GM12878 (cell line): ENCODE results near the gene DLG1. TPM values are rescaled to one million over a fixed set of nuclear protein-coding genes. Genes with fewer than 3 reads are reported as not detected.

Experiments used
- ATAC-seq: fragments of 200-7000 bp; cut with Tn5 transposase; 3 replicates; pipeline ENCODE4 v1.9.1; 2020; ENCODE audit warnings: mild to moderate bottlenecking, moderate library complexity
- BruUV-seq: library from RNA; stranded (reverse); fragments of 400-500 nt; replicated peaks from 2 replicates; lab custom pipeline; 2021; lab: Mats Ljungman, UMichigan
- CTCF ChIA-PET: fragments of 300-600 bp; sonication (Branson Sonifier 250); formaldehyde crosslinking; extraction: SDS; loops from one replicate; lab custom pipeline; 2021; ENCODE audit warnings: inconsistent platforms; lab: Yijun Ruan, JAX
- POLR2A ChIA-PET: fragments of 350-600 bp; formaldehyde crosslinking; extraction: SDS; loops from one replicate; lab custom pipeline; 2021; ENCODE audit warnings: inconsistent platforms; lab: Charles Lee
- RAD21 ChIA-PET: fragments of 300-600 bp; sonication (Branson Sonifier 250); formaldehyde crosslinking; loops from one replicate; lab custom pipeline; 2023; ENCODE audit warnings: antibody characterized with exemption; ENCODE audit not compliant: unreplicated experiment; lab: Charles Lee
- SMC1A ChIA-PET: fragments of 300-600 bp; sonication (Branson Sonifier 250); formaldehyde crosslinking; loops from one replicate; lab custom pipeline; 2023; ENCODE audit not compliant: unreplicated experiment, uncharacterized antibody; lab: Charles Lee
- DNase-seq: peaks from one replicate; pipeline ENCODE4 v3.0.0-alpha.2; 2011; ENCODE audit warnings: low read depth, low spot score
- FAIRE-seq: peaks from 3 replicates; lab custom pipeline; 2011; peaks lifted over from hg19 to GRCh38; lab: Jason Lieb, UNC
- H2AFZ ChIP-seq: 2 replicates; pipeline ENCODE4 v1.6.0; 2011; ENCODE audit warnings: low read depth, low read length, control low read depth; ENCODE audit not compliant: control insufficient read depth
- H3K27ac ChIP-seq: 2 replicates; pipeline ENCODE4 v1.5.1; 2011; ENCODE audit warnings: control low read depth; ENCODE audit not compliant: control insufficient read depth, insufficient read depth
- H3K27me3 ChIP-seq, 2 experiments: replicated peaks in 1 of 2; 2 replicates each; pipeline versions ENCODE4 v1.6.0 to v1.6.1; 2011; ENCODE audit warnings: low read length in 1 of 2; ENCODE audit not compliant: control insufficient read depth in 2 of 2, insufficient read depth in 2 of 2
- H3K36me3 ChIP-seq, 2 experiments: 2 replicates each; pipeline ENCODE4 v1.5.1; 2011; ENCODE audit warnings: low read length in 1 of 2; ENCODE audit not compliant: control insufficient read depth in 2 of 2, insufficient read depth in 2 of 2
- H3K4me1 ChIP-seq: 2 replicates; pipeline ENCODE4 v1.6.1; 2011; ENCODE audit warnings: mild to moderate bottlenecking, low read length, moderate library complexity, mixed read lengths; ENCODE audit not compliant: control insufficient read depth, insufficient read depth
- H3K4me2 ChIP-seq: 2 replicates; pipeline ENCODE4 v1.6.0; 2011; ENCODE audit warnings: control low read depth; ENCODE audit not compliant: control insufficient read depth, insufficient read depth
- H3K4me3 ChIP-seq: fragments of 200-600 bp; sonication (generic); 2 replicates; pipeline ENCODE4 v1.5.1; 2016
- H3K79me2 ChIP-seq: 2 replicates; pipeline ENCODE4 v1.6.0; 2011; ENCODE audit warnings: low read length; ENCODE audit not compliant: control insufficient read depth, insufficient read depth
- H3K9ac ChIP-seq: 2 replicates; pipeline ENCODE4 v1.8.0; 2011; ENCODE audit warnings: low read length, control low read depth, mixed read lengths; ENCODE audit not compliant: control insufficient read depth, insufficient read depth
- H3K9me3 ChIP-seq: replicated peaks from 3 replicates; pipeline ENCODE4 v1.5.1; 2011; ENCODE audit warnings: mild to moderate bottlenecking, low read length; ENCODE audit not compliant: control insufficient read depth, insufficient read depth
- H4K20me1 ChIP-seq: 2 replicates; pipeline ENCODE4 v1.6.0; 2011; ENCODE audit not compliant: control insufficient read depth, insufficient read depth
- CHD2 ChIP-seq: IDR thresholded peaks from 2 replicates; pipeline ENCODE4 v1.6.1; 2011; ENCODE audit warnings: low read depth, low read length, improper control_type of control experiment, borderline replicate concordance
- CREB1 ChIP-seq: IDR thresholded peaks from 2 replicates; pipeline ENCODE4 v1.6.1; 2012; ENCODE audit warnings: low read depth, mild to moderate bottlenecking, inconsistent platforms
- CREM ChIP-seq: IDR thresholded peaks from 2 replicates; pipeline ENCODE4 v1.6.1; 2014; ENCODE audit warnings: antibody characterized with exemption, low read depth
- ESRRA ChIP-seq: IDR thresholded peaks from 2 replicates; pipeline ENCODE4 v1.6.1; 2012; ENCODE audit warnings: mild to moderate bottlenecking, low read length, improper control_type of control experiment
- FOXK2 ChIP-seq: fragments of 450-650 bp; IDR thresholded peaks from 2 replicates; pipeline ENCODE4 v1.6.1; 2017; ENCODE audit warnings: mild to moderate bottlenecking, moderate library complexity
- IKZF2 ChIP-seq, 2 experiments: fragments of 450-650 bp; IDR thresholded peaks; 2 replicates each; pipeline ENCODE4 v1.6.1; 2017; ENCODE audit warnings: mild to moderate bottlenecking in 2 of 2, moderate library complexity in 2 of 2
- JUNB ChIP-seq: IDR thresholded peaks from 2 replicates; pipeline ENCODE4 v1.6.1; 2016; ENCODE audit warnings: antibody characterized with exemption, mild to moderate bottlenecking
- KAT2A ChIP-seq: conservative IDR thresholded peaks from 2 replicates; pipeline ENCODE4 v1.6.1; 2011; ENCODE audit warnings: low read depth, low read length; ENCODE audit not compliant: control insufficient read depth
- LARP7 ChIP-seq: fragments of 450-650 bp; IDR thresholded peaks from 2 replicates; pipeline ENCODE4 v1.6.1; 2017; ENCODE audit warnings: mild to moderate bottlenecking
- NFIC ChIP-seq: IDR thresholded peaks from 2 replicates; pipeline ENCODE4 v1.6.1; 2012; ENCODE audit warnings: low read depth, mild to moderate bottlenecking, inconsistent platforms, low read length, moderate library complexity
- NFYB ChIP-seq: IDR thresholded peaks from 2 replicates; pipeline ENCODE4 v1.6.1; 2011; ENCODE audit warnings: low read depth, mild to moderate bottlenecking, low read length, improper control_type of control experiment, moderate library complexity; ENCODE audit not compliant: insufficient read depth
- NR2C1 ChIP-seq: fragments of 450-650 bp; IDR thresholded peaks from 2 replicates; pipeline ENCODE4 v1.6.1; 2017; ENCODE audit warnings: antibody characterized with exemption, mild to moderate bottlenecking, moderate library complexity
- RUNX3 ChIP-seq: IDR thresholded peaks from 2 replicates; pipeline ENCODE4 v1.6.1; 2012; ENCODE audit warnings: low read length, inconsistent platforms
- ZNF217 ChIP-seq: fragments of 450-650 bp; IDR thresholded peaks from 2 replicates; pipeline ENCODE4 v1.6.1; 2017; ENCODE audit warnings: antibody characterized with exemption, mild to moderate bottlenecking
- WGBS: methylation state at CpG from one replicate; pipeline ENCODE4 v1.1.6; 2016; ENCODE audit warnings: low lambda C conversion rate; ENCODE audit not compliant: insufficient replicate concordance, insufficient coverage; ENCODE audit errors: missing lambda C conversion rate; 5-methylcytosine and 5-hydroxymethylcytosine counted together
- in situ Hi-C: fragments of 300-500 bp; cut with MboI; formaldehyde crosslinking; loops from 9 replicates; pipeline ENCODE4 v1.14.3; 2018; ENCODE audit warnings: mixed read lengths
- intact Hi-C: fragments of 100-400 bp; cut with micrococcal nuclease; formaldehyde crosslinking; loops from one replicate; pipeline ENCODE4 v1.14.2; 2022; ENCODE audit not compliant: unreplicated experiment
- polyA plus RNA-seq, 11 experiments: library from polyadenylated mRNA; depleted of rRNA in 4 of 11; unstranded in 6 of 11; stranded (reverse) in 5 of 11; fragments of >200 nt; fragmentation: Nextera tagmentation in 4 of 11; fragmentation: Illumina TruSeq in 1 of 11; extraction: Ambion mirVana in 4 of 11; extraction: Trizol in 1 of 11; gene quantifications; 1 replicate in 1 of 11; 2 replicates in 10 of 11; pipeline versions ENCODE4 v1.2.1 to v1.2.3, GENCODE V29; 2011 to 2016; ENCODE audit warnings: inconsistent platforms in 2 of 11, missing spikeins in 2 of 11, low read depth in 1 of 11
- total RNA-seq, 4 experiments: library from RNA; depleted of rRNA in 3 of 4; stranded (reverse); fragments of >200 nt in 3 of 4; fragmentation: Illumina TruSeq in 1 of 4; extraction: Trizol in 1 of 4; gene quantifications; 2 replicates each; pipeline versions ENCODE4 v1.2.1 to v1.2.3, GENCODE V29; 2013 to 2021
- TF ChIP-seq, protein P1 (sequence below): fragments of 450-650 bp; IDR thresholded peaks from 2 replicates; pipeline ENCODE4 v1.6.1; 2016; ENCODE audit warnings: mild to moderate bottlenecking
- TF ChIP-seq, protein P2 (sequence below): IDR thresholded peaks from 2 replicates; pipeline ENCODE4 v1.6.1; 2011; ENCODE audit warnings: mild to moderate bottlenecking, low read depth, low read length, moderate library complexity; ENCODE audit not compliant: insufficient replicate concordance
- TF ChIP-seq, protein P3 (sequence below): IDR thresholded peaks from 2 replicates; pipeline ENCODE4 v1.6.1; 2012; ENCODE audit warnings: low read depth, low read length, improper control_type of control experiment
- TF ChIP-seq, protein P4 (sequence below): fragments of 450-650 bp; IDR thresholded peaks from 2 replicates; pipeline ENCODE4 v1.6.1; 2018; ENCODE audit warnings: mild to moderate bottlenecking, low read depth, moderate library complexity; ENCODE audit not compliant: partially characterized antibody
- TF ChIP-seq, protein P5 (sequence below): IDR thresholded peaks from 2 replicates; pipeline ENCODE4 v1.6.1; 2011; ENCODE audit warnings: low read depth, mild to moderate bottlenecking, low read length, moderate library complexity, borderline replicate concordance; ENCODE audit errors: extremely low read depth

The DLG1 gene
- total and polyA plus RNA-seq, 10 of the 15 experiments (the other 5 are each of a cell fraction or from before 2014, with no cell fraction given) = 9.2 to 63.1 (median 40.1) TPM

DNA sequence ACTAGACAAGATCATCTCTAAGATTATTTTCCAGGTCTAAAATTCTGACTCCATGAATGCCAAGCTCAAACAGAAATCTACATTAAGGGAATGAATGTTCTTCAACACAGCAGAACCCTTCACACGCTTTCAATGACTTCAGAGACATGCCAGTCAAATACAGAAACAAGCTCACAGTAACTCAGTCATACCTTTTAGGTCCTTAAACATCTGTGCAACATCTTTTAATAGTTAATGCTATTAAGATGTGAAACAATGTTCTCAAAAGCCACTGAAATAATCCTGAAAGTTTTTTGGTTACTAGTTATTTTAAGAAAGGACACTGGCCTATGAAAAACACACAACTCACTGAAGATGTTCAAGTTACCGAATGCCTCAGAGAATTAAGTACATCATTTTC is 2.5 kb downstream of the DLG1 start:
- H3K79me2 ChIP-seq = peaks cover 69% of the 10 kb centered on the region
- 72% methylated on average over 2 of the region's 2 CpGs for WGBS
- ChIA-PET RAD21 (interaction anchor here (1.8 to 1.9 kb wide), 2 partner anchors 39 to 158 kb away, joined by 6 to 7 read pairs; no protein-coding TSS in a partner anchor), POLR2A (interaction anchor here (1.4 to 1.6 kb wide), 3 partner anchors 46 to 99 kb away, joined by 3 to 4 read pairs (median 4); no protein-coding TSS in a partner anchor)
- in situ Hi-C loops = no loop called here
- TF ChIP-seq KAT2A (no peak), NR2C1 (no peak), CHD2 (no peak), JUNB (0 out of 2 replicates have a peak, but pooled peaks have one; percentile 15), LARP7 (no peak), CREB1 (peak; percentile 14; the same call in 1 of the 2 replicates), NFYB (no peak), ZNF217 (no peak), CREM (0 out of 2 replicates have a peak, but pooled peaks have one; percentile 27), RUNX3 (0 out of 2 replicates have a peak, but pooled peaks have one; percentile 42), ESRRA (no peak), FOXK2 (no peak), IKZF2 (IDR thresholded peaks at IDR 0.05) (no peak), NFIC (peak; percentile 80)
- TF ChIP-seq, protein P1, sequence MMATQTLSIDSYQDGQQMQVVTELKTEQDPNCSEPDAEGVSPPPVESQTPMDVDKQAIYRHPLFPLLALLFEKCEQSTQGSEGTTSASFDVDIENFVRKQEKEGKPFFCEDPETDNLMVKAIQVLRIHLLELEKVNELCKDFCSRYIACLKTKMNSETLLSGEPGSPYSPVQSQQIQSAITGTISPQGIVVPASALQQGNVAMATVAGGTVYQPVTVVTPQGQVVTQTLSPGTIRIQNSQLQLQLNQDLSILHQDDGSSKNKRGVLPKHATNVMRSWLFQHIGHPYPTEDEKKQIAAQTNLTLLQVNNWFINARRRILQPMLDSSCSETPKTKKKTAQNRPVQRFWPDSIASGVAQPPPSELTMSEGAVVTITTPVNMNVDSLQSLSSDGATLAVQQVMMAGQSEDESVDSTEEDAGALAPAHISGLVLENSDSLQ = peak; percentile 83
- TF ChIP-seq, protein P2, sequence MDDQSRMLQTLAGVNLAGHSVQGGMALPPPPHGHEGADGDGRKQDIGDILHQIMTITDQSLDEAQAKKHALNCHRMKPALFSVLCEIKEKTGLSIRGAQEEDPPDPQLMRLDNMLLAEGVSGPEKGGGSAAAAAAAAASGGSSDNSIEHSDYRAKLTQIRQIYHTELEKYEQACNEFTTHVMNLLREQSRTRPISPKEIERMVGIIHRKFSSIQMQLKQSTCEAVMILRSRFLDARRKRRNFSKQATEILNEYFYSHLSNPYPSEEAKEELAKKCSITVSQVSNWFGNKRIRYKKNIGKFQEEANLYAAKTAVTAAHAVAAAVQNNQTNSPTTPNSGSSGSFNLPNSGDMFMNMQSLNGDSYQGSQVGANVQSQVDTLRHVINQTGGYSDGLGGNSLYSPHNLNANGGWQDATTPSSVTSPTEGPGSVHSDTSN = peak; percentile 54
- TF ChIP-seq, protein P3, sequence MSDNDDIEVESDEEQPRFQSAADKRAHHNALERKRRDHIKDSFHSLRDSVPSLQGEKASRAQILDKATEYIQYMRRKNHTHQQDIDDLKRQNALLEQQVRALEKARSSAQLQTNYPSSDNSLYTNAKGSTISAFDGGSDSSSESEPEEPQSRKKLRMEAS = no peak
- TF ChIP-seq, protein P4, sequence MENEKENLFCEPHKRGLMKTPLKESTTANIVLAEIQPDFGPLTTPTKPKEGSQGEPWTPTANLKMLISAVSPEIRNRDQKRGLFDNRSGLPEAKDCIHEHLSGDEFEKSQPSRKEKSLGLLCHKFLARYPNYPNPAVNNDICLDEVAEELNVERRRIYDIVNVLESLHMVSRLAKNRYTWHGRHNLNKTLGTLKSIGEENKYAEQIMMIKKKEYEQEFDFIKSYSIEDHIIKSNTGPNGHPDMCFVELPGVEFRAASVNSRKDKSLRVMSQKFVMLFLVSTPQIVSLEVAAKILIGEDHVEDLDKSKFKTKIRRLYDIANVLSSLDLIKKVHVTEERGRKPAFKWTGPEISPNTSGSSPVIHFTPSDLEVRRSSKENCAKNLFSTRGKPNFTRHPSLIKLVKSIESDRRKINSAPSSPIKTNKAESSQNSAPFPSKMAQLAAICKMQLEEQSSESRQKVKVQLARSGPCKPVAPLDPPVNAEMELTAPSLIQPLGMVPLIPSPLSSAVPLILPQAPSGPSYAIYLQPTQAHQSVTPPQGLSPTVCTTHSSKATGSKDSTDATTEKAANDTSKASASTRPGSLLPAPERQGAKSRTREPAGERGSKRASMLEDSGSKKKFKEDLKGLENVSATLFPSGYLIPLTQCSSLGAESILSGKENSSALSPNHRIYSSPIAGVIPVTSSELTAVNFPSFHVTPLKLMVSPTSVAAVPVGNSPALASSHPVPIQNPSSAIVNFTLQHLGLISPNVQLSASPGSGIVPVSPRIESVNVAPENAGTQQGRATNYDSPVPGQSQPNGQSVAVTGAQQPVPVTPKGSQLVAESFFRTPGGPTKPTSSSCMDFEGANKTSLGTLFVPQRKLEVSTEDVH = no peak
- TF ChIP-seq, protein P5, sequence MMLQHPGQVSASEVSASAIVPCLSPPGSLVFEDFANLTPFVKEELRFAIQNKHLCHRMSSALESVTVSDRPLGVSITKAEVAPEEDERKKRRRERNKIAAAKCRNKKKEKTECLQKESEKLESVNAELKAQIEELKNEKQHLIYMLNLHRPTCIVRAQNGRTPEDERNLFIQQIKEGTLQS = no peak
- TF ChIP-seq, all 136 proteins: peak for 7
- BruUV-seq = no TSS peak
- Histone ChIP-seq H3K9me3 (no peaks in the 10 kb centered on the region), H3K36me3 (peaks cover 0 to 11% of the 10 kb centered on the region in 2 experiments; a peak in 1 of 4 replicates), H2AFZ (no peak overlapping the region), H3K27ac (no peak overlapping the region), H3K27me3 (no peaks in the 10 kb centered on the region; a peak in 1 of 4 replicates), H3K4me2 (peak overlapping the region; percentile 68), H3K9ac (no peak overlapping the region), H3K4me1 (peaks cover 19% of the 10 kb centered on the region), H4K20me1 (no peaks in the 10 kb centered on the region), H3K4me3 (peak overlapping the region; percentile 97)
- CTCF ChIA-PET = interaction anchor here (0.9 to 1.5 kb wide), 5 partner anchors 20 to 258 kb away, joined by 3 to 11 read pairs (median 3); no protein-coding TSS in a partner anchor
- no peak for ATAC-seq
- intact Hi-C loops = loop anchor here (5.0 to 10.0 kb wide), 2 partner anchors 159 to 201 kb away; no protein-coding TSS in a partner anchor
- SMC1A ChIA-PET = interaction anchor here (0.7 to 4.5 kb wide), 6 partner anchors 10 to 205 kb away, joined by 3 to 26 read pairs (median 6); no protein-coding TSS in a partner anchor
- DNase-seq = no peak
- FAIRE-seq = no peak
